Measurements from ENCODE around the gene UBE2D2. TPM values are rescaled to one million over a fixed set of nuclear protein-coding genes. Genes with fewer than 3 reads are reported as not detected.
"Not testable (repeated sequence)": the region's sequence is repeated elsewhere in the genome, so short reads cannot be mapped to it uniquely, and the experiment has no call there.

UBE2D2 gene
- total RNA-seq, 2 experiments from 2014 or later, result 271 to 285 TPM

DNA sequence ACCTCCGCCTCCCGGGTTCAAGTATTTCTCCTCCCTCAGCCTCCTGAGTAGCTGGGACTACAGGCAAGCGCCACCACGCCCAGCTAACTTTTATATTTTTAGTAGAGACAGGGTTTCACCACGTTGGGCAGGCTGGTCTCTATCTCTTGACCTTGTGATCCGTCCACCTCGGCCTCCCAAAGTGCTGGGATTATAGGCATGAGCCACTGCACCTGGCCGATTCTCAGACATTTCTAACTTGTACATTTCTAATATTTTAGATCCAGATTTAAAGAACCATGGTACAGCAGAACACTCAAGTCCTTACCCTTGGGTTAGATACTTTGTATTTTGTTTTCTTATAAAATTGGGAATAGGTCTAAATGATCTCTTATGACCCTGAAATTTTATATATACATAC, 31.9 kb downstream of the UBE2D2 start:
- H3K27ac Mint-ChIP-seq, DNase-seq, H3K4me3 Mint-ChIP-seq, H3K9me3 Mint-ChIP-seq, H3K27me3 Mint-ChIP-seq, H3K36me3 Mint-ChIP-seq: not testable (repeated sequence)
- H3K4me1 Mint-ChIP-seq (ENCODE audit: low read depth), result peaks cover 58% of the 10 kb centered on the region
- POLR2A ChIA-PET, result interaction anchor here (0.6 to 0.9 kb wide), 2 partner anchors 13 to 17 kb away, joined by 3 to 4 read pairs; no protein-coding TSS in a partner anchor
- CTCF ChIA-PET, result interaction anchor here (0.9 to 1.5 kb wide), 3 partner anchors 55 to 179 kb away, joined by 3 read pairs; partner anchors contain the start of gene CXXC5
- intact Hi-C loops (cut with micrococcal nuclease), result loop anchor here (2.0 kb wide), 1 partner anchor 16 kb away; no protein-coding TSS in a partner anchor

DNA sequence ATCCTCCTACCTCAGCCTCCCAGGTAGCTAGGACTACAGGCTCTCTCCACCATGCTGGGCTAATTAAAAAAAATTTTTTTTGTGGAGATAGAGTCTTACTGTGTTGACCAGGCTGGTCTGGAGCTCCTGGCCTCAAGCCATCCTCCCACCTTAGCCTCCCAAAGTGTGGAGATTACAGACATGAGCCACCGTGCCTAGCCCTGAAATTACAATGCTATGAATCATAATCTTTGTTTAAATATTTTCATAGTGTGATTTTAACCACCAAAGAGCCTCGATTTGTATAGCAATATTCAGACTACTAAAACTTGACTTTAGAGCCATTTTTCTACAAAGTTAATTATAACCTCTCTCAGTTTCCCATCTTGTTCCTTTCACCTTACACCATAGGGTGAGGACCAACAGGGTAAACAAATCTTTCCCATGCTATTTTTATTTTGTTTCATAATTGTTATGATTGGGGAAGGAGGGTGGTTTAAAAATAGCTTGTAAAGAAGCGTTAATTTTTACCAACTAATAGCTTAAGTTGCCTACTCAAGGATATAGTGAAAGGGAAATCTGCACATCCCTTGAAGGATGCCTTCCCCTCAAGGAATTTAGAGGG, 32.7 kb downstream of the UBE2D2 start:
- ChIA-PET POLR2A (no interaction called here), CTCF (interaction anchor here (0.9 to 1.3 kb wide), 2 partner anchors 174 to 180 kb away, joined by 3 read pairs; no protein-coding TSS in a partner anchor)
- Mint-ChIP-seq H3K4me3 (no peak overlapping the region), H3K36me3 (peaks cover 9% of the 10 kb centered on the region), H3K27ac (peak overlapping the region; percentile 33), H3K27me3 (no peaks in the 10 kb centered on the region), H3K9me3 (no peaks in the 10 kb centered on the region), H3K4me1 (ENCODE audit: low read depth) (peaks cover 55% of the 10 kb centered on the region)
- intact Hi-C loops (cut with micrococcal nuclease), result loop anchor here (2.0 kb wide), 1 partner anchor 17 kb away; no protein-coding TSS in a partner anchor
- peak; percentile 42 for DNase-seq

DNA sequence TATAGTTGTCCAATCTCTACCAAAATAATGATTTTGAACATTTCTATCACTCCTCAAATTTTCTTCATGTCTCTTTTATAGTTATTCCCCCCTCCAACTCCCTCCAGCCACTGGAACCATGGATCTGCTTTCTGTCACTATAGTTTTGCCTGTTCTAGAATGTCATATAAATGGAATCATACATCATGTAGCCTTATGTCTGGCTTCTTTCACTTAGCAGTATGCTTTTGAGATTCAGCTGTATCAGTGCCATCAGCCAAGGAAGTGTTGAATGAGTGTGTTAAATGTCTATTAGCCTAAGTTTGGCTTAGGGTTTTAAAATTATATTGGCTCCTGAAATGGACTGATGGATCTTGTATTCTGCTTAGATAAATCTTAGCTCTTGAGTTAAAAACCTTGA, 36.0 kb downstream of the UBE2D2 start:
- intact Hi-C loops (cut with micrococcal nuclease), result loop anchor here (5.0 kb wide), 1 partner anchor 35 kb away; the partner anchor contains the start of gene UBE2D2
- H3K4me1 Mint-ChIP-seq (ENCODE audit: low read depth), result peaks cover 40% of the 10 kb centered on the region
- no peaks in the 10 kb centered on the region for H3K27me3 Mint-ChIP-seq
- peaks cover 19% of the 10 kb centered on the region for H3K36me3 Mint-ChIP-seq
- H3K27ac Mint-ChIP-seq, result peak overlapping the region; percentile 31
- no peaks in the 10 kb centered on the region for H3K9me3 Mint-ChIP-seq
- no peak for DNase-seq
- CTCF ChIA-PET, result interaction anchor here (0.9 to 2.1 kb wide), 2 partner anchors 14 to 22 kb away, joined by 3 to 5 read pairs; no protein-coding TSS in a partner anchor
- POLR2A ChIA-PET, result interaction anchor here (0.7 kb wide), 1 partner anchor 1442 kb away, joined by 3 read pairs; no protein-coding TSS in a partner anchor
- H3K4me3 Mint-ChIP-seq, result no peak overlapping the region

DNA sequence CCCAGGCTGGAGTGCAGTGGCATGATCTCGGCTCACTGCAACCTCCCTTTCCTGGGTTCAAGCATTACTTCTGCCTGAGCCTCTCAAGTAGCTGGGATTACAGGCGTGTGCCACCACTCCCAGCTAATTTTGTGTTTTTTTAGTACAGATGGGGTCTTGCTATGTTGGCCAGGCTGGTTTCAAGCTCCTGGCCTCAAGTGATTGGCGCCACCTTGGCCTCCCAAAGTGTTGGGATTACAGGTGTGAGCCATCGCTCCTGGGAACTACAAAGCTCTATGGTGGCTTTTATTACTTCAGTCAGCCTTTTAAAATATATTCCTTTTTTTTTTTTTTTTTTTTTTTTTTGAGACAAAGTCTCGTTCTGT, 37.4 kb downstream of the UBE2D2 start:
- DNase-seq, H3K27ac Mint-ChIP-seq, POLR2A ChIA-PET, H3K27me3 Mint-ChIP-seq, H3K4me3 Mint-ChIP-seq, H3K9me3 Mint-ChIP-seq: not testable (repeated sequence)
- peaks cover 30% of the 10 kb centered on the region for H3K4me1 Mint-ChIP-seq (ENCODE audit: low read depth)
- CTCF ChIA-PET, result interaction anchor here (0.8 to 2.1 kb wide), 3 partner anchors 12 to 33 kb away, joined by 3 to 5 read pairs (median 4); no protein-coding TSS in a partner anchor
- intact Hi-C loops (cut with micrococcal nuclease), result loop anchor here (2.0 to 5.0 kb wide), 2 partner anchors 14 to 36 kb away; partner anchors contain the start of gene UBE2D2
- peaks cover 25% of the 10 kb centered on the region for H3K36me3 Mint-ChIP-seq

DNA sequence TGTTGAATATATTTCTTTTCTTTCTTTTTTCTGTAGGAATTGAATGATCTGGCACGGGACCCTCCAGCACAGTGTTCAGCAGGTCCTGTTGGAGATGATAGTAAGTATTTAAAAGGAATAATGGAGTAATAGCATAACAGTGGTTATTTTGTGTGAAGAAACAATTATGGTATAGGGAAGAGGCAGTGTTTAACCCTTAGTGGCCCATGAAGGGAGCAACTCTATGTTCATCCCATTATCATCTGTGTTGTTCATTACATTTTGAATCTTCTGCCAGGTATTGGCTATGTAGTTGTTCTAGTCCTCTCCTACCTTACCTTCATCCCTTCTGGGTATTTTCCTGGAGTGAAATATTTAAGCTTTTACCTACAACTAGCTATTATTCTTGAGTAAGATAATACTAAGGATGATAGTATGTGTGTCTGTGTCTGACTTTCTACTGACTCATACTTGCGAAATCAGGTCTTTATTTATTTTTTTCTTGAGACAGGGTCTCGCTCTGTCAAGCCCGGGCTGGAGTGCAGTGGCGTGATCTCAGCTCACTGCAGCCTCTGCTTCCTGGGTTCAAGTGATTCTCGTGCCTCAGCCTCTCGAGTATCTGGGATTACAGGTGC, 39.3 kb downstream of the UBE2D2 start:
- Mint-ChIP-seq H3K27me3 (no peaks in the 10 kb centered on the region), H3K36me3 (peaks cover 25% of the 10 kb centered on the region), H3K4me1 (ENCODE audit: low read depth) (peaks cover 19% of the 10 kb centered on the region), H3K4me3 (no peak overlapping the region), H3K27ac (no peak overlapping the region), H3K9me3 (no peaks in the 10 kb centered on the region)
- no peak for DNase-seq
- intact Hi-C loops (cut with micrococcal nuclease), result no loop called here
- CTCF ChIA-PET, result interaction anchor here (0.6 kb wide), 1 partner anchor 1201 kb away, joined by 4 read pairs; no protein-coding TSS in a partner anchor
- POLR2A ChIA-PET, result interaction anchor here (0.5 kb wide), 1 partner anchor 264 kb away, joined by 3 read pairs; no protein-coding TSS in a partner anchor

DNA sequence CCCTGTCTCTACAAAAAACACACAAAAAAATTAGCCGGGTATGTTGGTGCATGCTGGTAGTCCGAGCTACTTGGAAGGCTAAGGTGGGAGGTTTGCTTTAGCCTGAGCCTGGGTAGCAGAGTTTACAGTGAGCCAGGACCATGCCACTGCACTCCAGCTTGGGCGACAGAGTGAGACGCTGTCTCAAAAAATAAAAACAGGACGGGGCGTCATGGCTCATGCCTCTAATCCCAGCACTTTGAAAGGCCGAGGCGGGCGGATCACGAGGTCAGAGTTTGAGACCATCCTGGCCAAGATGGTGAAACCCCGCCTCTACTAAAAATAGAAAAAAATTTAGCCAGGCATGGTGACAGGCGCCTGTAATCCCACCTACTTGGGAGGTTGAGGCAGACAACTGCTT, 40.3 kb downstream of the UBE2D2 start:
- Mint-ChIP-seq H3K9me3 (no peaks in the 10 kb centered on the region), H3K4me3 (no peak overlapping the region), H3K4me1 (ENCODE audit: low read depth) (peaks cover 22% of the 10 kb centered on the region), H3K36me3 (peaks cover 29% of the 10 kb centered on the region), H3K27ac (no peak overlapping the region), H3K27me3 (no peaks in the 10 kb centered on the region)
- POLR2A ChIA-PET, result no interaction called here
- DNase-seq, result no peak
- CTCF ChIA-PET, result interaction anchor here (0.7 kb wide), 1 partner anchor 34 kb away, joined by 3 read pairs; no protein-coding TSS in a partner anchor
- intact Hi-C loops (cut with micrococcal nuclease), result no loop called here

DNA sequence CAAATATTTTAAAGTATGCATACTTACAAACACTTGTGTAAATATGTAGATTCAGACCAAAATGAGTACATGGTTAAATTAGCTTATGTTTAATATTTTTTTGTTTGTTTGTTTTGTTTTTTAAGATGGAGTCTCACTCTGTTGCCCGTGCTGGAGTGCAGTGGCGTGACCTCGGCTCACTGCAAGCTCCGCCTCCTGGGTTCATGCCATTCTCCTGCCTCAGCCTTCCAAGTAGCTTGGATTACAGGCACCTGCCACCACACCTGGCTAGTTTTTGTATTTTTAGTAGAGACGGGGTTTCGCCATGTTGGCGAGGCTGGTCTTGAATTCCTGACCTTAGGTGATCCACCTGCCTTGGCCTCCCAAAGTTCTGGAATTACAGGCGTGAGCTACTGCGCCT, 40.8 kb downstream of the UBE2D2 start:
- H3K9me3 Mint-ChIP-seq; H3K27me3 Mint-ChIP-seq; H3K27ac Mint-ChIP-seq; H3K4me3 Mint-ChIP-seq; intact Hi-C loops (cut with micrococcal nuclease); DNase-seq; POLR2A ChIA-PET: not testable (repeated sequence)
- H3K36me3 Mint-ChIP-seq, result peaks cover 29% of the 10 kb centered on the region
- H3K4me1 Mint-ChIP-seq (ENCODE audit: low read depth), result peaks cover 22% of the 10 kb centered on the region
- CTCF ChIA-PET, result interaction anchor here (0.7 kb wide), 1 partner anchor 34 kb away, joined by 3 read pairs; no protein-coding TSS in a partner anchor

DNA sequence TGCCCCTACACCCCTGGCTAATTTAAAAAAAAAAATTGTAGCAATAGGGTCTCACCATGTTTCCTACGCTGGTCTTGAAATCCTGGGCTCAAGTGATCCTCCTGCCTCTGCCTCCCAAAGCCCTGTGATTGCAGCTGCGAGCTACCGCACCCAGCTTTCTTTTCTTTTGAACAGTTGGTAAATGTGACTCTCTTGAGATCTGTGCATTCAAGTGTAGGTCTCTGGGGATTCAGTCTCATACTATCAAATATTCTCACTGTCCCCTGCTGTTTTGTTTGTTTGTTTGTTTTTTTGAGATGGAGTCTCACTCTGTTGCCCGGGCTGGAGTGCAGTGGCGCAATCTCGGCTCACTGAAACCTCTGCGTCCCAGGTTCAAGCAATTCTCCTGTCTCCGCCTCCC, 44.7 kb downstream of the UBE2D2 start:
- no peaks in the 10 kb centered on the region for H3K9me3 Mint-ChIP-seq
- CTCF ChIA-PET, result interaction anchor here (0.7 to 1.4 kb wide), 2 partner anchors 30 to 84 kb away, joined by 3 to 5 read pairs; no protein-coding TSS in a partner anchor
- peaks cover 23% of the 10 kb centered on the region for H3K36me3 Mint-ChIP-seq
- POLR2A ChIA-PET, result interaction anchor here (0.6 kb wide), 1 partner anchor 42 kb away, joined by 3 read pairs; the partner anchor contains the start of gene CXXC5
- no peak overlapping the region for H3K4me3 Mint-ChIP-seq
- intact Hi-C loops (cut with micrococcal nuclease), result no loop called here
- peaks cover 16% of the 10 kb centered on the region for H3K4me1 Mint-ChIP-seq (ENCODE audit: low read depth)
- no peak for DNase-seq
- no peaks in the 10 kb centered on the region for H3K27me3 Mint-ChIP-seq
- H3K27ac Mint-ChIP-seq, result no peak overlapping the region

DNA sequence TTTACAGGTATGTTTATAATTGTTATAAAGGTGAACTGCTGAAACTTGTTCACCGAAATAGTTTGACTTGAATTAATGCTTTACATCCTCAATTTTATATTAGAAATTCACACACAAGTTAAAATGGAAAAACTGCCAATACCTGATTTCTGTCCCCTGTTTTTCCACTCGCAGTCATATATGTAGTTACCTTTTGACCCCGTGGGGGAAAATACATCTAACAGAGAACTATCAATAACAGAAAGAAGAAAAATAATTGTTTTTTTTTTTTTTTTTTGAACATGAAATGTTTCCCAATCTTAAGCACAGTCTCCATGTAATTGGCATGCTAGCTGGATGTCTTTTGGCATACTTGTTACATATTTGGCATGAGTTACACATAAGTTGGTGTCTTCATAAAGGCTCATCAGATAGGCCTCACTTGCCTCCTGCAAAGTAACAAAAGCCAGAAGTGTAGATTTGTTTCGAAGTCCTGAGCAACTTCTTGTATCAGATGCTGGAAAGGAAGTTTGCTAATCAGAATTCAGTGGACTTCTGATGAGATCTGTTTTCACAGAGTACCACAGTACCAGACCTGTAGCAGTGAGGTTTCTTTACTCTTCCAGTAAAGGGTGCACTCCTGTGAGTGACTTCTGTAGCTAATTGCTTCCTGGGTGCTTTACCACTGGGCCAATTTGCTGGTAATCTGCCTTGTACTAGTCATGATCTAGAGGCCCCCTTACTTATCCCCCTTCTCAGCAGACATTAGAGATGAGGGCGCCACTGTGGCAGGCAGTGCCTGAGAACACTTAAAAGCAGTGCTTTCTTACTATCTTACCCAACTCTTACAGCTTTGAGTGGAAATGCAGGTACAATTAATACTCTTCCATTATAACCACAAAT, 50.8 kb downstream of the UBE2D2 start:
- H3K36me3 Mint-ChIP-seq, result peaks cover 12% of the 10 kb centered on the region

DNA sequence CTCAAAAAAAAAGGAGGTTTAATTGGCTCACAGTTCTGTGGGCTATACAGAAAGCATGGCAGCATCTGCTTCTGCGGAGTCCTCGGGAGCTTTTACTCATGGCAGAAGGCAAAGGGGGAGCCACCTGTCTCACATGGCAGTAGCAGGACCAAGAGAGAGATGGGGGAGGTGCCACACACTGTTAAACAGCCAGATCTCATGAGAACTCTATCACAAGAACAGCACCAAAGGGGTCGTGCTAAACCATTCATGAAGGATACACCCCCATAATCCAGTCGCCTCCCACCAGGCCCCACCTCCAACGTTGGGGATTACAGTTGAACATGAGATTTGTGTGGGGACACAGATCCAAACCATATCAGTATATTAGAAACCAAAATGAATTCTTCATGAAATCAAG, 58.7 kb downstream of the UBE2D2 start:
- Mint-ChIP-seq H3K4me3 (no peak overlapping the region), H3K27ac (no peak overlapping the region), H3K4me1 (ENCODE audit: low read depth) (no peaks in the 10 kb centered on the region), H3K36me3 (peaks cover 27% of the 10 kb centered on the region), H3K9me3 (no peaks in the 10 kb centered on the region), H3K27me3 (no peaks in the 10 kb centered on the region)
- POLR2A ChIA-PET, result no interaction called here
- DNase-seq, result no peak
- intact Hi-C loops (cut with micrococcal nuclease), result no loop called here
- CTCF ChIA-PET, result interaction anchor here (1.3 kb wide), 1 partner anchor 14 kb away, joined by 5 read pairs; no protein-coding TSS in a partner anchor

More for the DNA sequence above, 50.8 kb downstream of the UBE2D2 start:
- Mint-ChIP-seq H3K9me3 (no peaks in the 10 kb centered on the region), H3K4me1 (ENCODE audit: low read depth) (peaks cover 27% of the 10 kb centered on the region), H3K4me3 (no peak overlapping the region), H3K27me3 (no peaks in the 10 kb centered on the region), H3K27ac (peak overlapping the region; percentile 76)
- intact Hi-C loops (cut with micrococcal nuclease), result loop anchor here (2.0 kb wide), 1 partner anchor 13 kb away; no protein-coding TSS in a partner anchor
- DNase-seq, result peak; percentile 44
- ChIA-PET POLR2A (no interaction called here), CTCF (interaction anchor here (0.7 to 2.0 kb wide), 5 partner anchors 14 to 270 kb away, joined by 3 to 7 read pairs (median 5); no protein-coding TSS in a partner anchor)

DNA sequence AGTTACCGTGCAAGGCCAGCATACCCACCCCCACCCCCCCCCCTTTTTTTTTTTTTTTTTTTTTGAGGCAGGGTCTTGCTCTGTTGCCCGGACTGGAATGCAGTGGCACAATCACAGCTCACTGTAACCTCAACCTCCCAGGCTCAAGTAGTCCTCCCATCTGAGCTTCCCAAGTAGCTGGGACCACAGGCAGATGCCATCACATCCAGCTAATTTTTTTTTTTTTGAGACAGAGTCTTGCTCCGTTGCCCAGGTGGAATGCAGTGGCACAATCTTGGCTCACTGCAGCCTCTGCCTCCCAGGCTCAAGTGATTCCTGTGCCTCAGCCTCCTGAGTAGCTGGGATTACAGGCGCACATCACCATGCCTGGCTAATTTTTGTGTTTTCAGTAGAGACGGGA, 64.3 kb downstream of the UBE2D2 start:
- H3K9me3 Mint-ChIP-seq; intact Hi-C loops (cut with micrococcal nuclease): not testable (repeated sequence)

More for the DNA sequence above, 64.3 kb downstream of the UBE2D2 start:
- DNase-seq; H3K4me1 Mint-ChIP-seq (ENCODE audit: low read depth); POLR2A ChIA-PET; H3K27ac Mint-ChIP-seq; H3K4me3 Mint-ChIP-seq; H3K27me3 Mint-ChIP-seq: not testable (repeated sequence)
- CTCF ChIA-PET, result interaction anchor here (0.6 to 1.3 kb wide), 2 partner anchors 141 to 1970 kb away, joined by 3 read pairs; no protein-coding TSS in a partner anchor
- peaks cover 44% of the 10 kb centered on the region for H3K36me3 Mint-ChIP-seq
